ENCODE data around the gene RNF181.

RNF181 gene

DNA sequence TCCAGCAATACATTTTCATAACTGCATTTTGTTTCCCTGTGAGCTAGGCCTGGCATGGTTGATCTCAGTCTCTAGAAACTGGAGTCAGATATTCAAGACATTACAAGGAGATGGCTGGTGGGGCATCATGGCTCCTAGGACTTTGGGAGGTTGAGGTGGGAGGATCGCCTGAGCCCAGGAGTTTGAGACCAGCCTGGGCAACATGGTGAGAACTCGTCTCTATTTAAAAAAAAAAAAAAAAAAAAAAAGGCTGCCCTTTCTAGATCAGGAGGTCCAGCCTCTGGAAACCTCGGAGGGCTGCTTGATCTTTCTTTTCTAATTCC lies 18.5 kb upstream of the RNF181 start:
- H3K36me3 ChIP-seq (ENCODE audit: control insufficient read depth, insufficient read depth, low read length), result no peaks in the 10 kb centered on the region
- H3K4me3 ChIP-seq (ENCODE audit: insufficient read depth, low read depth, low read length), result no peak overlapping the region
- peaks cover 27% of the 10 kb centered on the region for H3K4me1 ChIP-seq (ENCODE audit: control insufficient read depth, insufficient read depth, low read length)
- H3K27me3 ChIP-seq (ENCODE audit: control insufficient read depth, insufficient read depth, low read length, poor library complexity, severe bottlenecking), result peaks cover 12% of the 10 kb centered on the region
- no peak overlapping the region for H3K27ac ChIP-seq (ENCODE audit: insufficient read depth, low read depth, low read length, poor library complexity, severe bottlenecking)
- no peaks in the 10 kb centered on the region for H3K9me3 ChIP-seq (ENCODE audit: control insufficient read depth, low read length)
- 61 to 70% methylated on average over 3 of the region's 3 CpGs for WGBS, 2 experiments

DNA sequence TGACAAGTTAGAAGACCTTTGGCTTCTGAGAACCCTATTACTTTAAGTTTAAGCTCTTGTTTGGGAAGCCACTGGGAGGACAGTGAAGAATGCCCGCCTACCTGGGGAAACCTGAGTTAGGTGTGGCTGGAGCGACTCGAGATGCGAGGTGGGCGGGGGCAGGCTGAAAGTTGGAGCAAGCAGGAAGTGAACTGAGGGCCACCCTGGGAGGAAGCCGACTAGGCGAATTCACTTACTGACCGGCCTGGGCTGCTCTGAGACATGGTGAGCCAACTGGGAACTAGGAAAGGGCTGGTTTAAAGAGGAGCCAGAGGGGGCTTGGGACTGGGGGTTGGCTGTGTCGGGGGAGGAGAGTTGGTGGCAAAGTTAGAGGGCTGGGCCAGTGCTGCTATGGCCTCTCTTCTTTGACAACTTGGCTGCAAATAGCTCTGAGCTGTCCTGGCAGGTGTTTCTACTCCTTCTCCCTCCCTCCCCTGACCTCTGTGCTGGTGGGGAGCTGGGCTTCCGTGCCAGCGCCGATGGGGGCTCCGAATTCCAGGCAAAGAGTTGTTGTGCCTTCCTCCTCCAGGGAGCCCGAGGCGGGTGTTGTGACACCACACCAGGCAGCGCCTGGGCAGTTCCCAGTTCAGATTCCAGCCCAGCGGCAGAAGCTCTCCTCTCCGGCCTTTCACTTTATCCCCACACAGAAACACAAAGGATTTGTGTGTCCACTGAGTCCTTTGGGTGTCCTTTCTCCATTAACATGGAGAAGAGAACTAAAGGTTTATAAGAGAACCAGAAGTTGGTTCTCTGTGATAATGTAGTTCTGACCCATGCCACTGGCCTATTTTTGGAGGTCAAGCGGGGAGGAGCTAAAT lies 17.9 kb upstream of the RNF181 start, which contains the start of gene VAMP8:
VAMP8 (plus strand) TSS at position 201 of the 857 bp plus-strand sequence; CDS start at position 262, 61 bp downstream.
- WGBS, 2 experiments, result 23 to 24% methylated on average over 19 of the region's 19 CpGs
- Histone ChIP-seq H3K4me1 (ENCODE audit: control insufficient read depth, insufficient read depth, low read length) (peaks cover 27% of the 10 kb centered on the region), H3K9me3 (ENCODE audit: control insufficient read depth, low read length) (no peaks in the 10 kb centered on the region), H3K27me3 (ENCODE audit: control insufficient read depth, insufficient read depth, low read length, poor library complexity, severe bottlenecking) (peaks cover 9% of the 10 kb centered on the region), H3K36me3 (ENCODE audit: control insufficient read depth, insufficient read depth, low read length) (no peaks in the 10 kb centered on the region), H3K4me3 (ENCODE audit: insufficient read depth, low read depth, low read length) (no peak within 1 kb of the TSS), H3K27ac (ENCODE audit: insufficient read depth, low read depth, low read length, poor library complexity, severe bottlenecking) (no peak within 1 kb of the TSS)

DNA sequence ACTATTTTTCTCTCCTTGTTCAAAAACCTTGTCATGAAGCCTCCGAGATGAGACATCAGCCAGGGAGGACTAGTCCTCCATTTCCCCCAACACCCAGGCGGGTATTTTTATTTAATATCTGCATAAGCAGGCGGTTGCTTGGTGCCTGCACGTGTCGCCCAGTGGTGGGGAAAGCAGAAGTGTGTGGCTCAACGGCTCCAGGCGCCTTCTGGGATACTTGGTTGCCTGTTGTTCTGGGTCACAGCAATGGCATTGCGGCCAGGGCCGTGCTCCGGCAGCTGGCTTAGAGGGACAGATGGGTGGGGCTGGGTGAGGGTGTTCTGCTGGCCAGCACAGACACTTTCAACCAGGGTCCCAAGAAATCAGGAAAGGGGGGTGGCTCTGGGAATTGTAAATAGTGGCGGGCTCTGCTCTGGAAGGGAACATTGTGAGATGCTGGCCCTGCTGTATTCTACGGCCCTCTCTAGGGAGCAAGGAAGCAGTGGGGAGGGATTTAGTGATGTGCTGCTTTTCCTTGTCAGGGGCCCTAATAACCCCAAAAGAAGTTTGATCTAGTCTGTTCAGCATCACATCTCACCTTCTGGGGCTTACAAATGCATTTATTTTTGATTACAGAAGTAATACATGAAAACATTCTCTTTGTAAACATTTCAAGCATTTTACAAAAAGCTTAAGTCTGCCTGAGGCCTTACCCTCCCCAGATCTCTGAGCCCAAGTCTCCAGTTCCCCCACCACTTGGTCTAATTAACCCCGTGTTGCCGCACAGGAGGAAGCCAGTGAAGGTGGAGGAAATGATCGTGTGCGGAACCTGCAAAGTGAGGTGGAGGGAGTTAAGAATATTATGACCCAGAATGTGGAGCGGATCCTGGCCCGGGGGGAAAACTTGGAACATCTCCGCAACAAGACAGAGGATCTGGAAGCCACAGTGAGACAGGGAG lies 17.0 kb upstream of the RNF181 start:
- H3K27me3 ChIP-seq (ENCODE audit: control insufficient read depth, insufficient read depth, low read length, poor library complexity, severe bottlenecking), result peaks cover 15% of the 10 kb centered on the region
- WGBS, 2 experiments, result 64 to 65% methylated on average over 19 of the region's 19 CpGs
- peak overlapping the region; percentile 39 for H3K27ac ChIP-seq (ENCODE audit: insufficient read depth, low read depth, low read length, poor library complexity, severe bottlenecking)
- H3K4me3 ChIP-seq (ENCODE audit: insufficient read depth, low read depth, low read length), result no peak overlapping the region
- peaks cover 27% of the 10 kb centered on the region for H3K4me1 ChIP-seq (ENCODE audit: control insufficient read depth, insufficient read depth, low read length)
- H3K36me3 ChIP-seq (ENCODE audit: control insufficient read depth, insufficient read depth, low read length), result no peaks in the 10 kb centered on the region
- no peaks in the 10 kb centered on the region for H3K9me3 ChIP-seq (ENCODE audit: control insufficient read depth, low read length)

DNA sequence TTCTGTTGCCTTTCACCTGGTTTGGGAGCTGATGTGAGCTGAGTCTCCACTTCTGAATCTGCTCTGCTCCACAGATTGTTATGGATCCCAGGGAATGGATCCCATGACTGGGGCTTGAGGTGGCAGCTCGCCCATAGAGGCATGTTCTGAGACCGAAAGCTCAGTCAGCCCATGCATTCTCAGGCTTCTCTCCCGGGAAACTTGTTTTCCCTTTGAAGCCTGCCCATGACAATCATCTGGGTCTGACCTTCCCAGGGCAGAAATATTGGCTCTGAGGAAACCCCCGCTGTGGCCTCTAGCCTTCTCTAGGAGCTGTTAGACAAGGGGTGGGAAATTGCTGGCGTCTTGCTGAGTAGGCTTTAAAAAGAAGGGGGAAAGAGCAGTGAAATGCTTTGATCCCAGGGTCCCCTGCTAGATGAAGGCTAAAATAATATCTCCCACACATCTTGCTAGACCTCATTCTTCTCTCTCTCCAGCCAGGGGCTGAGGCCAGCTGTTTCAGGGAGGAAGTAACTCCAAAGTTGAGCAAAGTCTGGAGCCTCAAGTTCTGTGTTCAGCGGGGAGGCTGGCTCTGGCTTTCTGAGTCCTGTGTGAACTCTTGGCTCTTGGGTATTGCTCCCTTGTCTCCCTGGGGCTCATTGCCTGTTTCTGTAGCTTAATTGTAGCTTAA lies 16.1 kb upstream of the RNF181 start:
- H3K27me3 ChIP-seq (ENCODE audit: control insufficient read depth, insufficient read depth, low read length, poor library complexity, severe bottlenecking), result peaks cover 24% of the 10 kb centered on the region
- peaks cover 27% of the 10 kb centered on the region for H3K4me1 ChIP-seq (ENCODE audit: control insufficient read depth, insufficient read depth, low read length)
- H3K27ac ChIP-seq (ENCODE audit: insufficient read depth, low read depth, low read length, poor library complexity, severe bottlenecking), result peak overlapping the region; percentile 52
- H3K36me3 ChIP-seq (ENCODE audit: control insufficient read depth, insufficient read depth, low read length), result no peaks in the 10 kb centered on the region
- 19 to 27% methylated on average over 6 of the region's 6 CpGs for WGBS, 2 experiments
- H3K4me3 ChIP-seq (ENCODE audit: insufficient read depth, low read depth, low read length), result no peak overlapping the region
- no peaks in the 10 kb centered on the region for H3K9me3 ChIP-seq (ENCODE audit: control insufficient read depth, low read length)

DNA sequence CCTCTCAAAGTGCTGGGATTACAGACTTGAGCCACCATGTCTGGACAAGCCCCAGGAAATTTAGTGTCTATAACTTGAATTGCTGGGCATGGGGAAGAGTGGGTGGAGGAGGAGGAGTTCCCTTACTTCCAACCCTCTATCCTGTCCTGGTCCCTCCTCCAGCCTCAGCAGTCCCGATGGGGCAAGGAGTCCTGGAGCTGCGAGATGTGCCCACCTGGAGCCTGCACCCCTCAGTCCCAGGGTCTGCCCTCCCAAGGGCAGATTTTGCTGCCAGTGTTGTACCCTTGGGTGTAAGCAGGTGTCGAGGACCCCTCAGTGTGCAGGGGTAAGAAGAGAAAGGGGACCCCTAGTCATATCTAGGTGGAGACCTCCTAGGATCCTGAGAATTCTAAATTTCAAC lies 15.3 kb upstream of the RNF181 start:
- peaks cover 32% of the 10 kb centered on the region for H3K27me3 ChIP-seq (ENCODE audit: control insufficient read depth, insufficient read depth, low read length, poor library complexity, severe bottlenecking)
- H3K4me1 ChIP-seq (ENCODE audit: control insufficient read depth, insufficient read depth, low read length), result peaks cover 27% of the 10 kb centered on the region
- H3K9me3 ChIP-seq (ENCODE audit: control insufficient read depth, low read length), result no peaks in the 10 kb centered on the region
- H3K27ac ChIP-seq (ENCODE audit: insufficient read depth, low read depth, low read length, poor library complexity, severe bottlenecking), result no peak overlapping the region
- no peaks in the 10 kb centered on the region for H3K36me3 ChIP-seq (ENCODE audit: control insufficient read depth, insufficient read depth, low read length)
- no peak overlapping the region for H3K4me3 ChIP-seq (ENCODE audit: insufficient read depth, low read depth, low read length)
- 85 to 90% methylated on average over 3 of the region's 3 CpGs for WGBS, 2 experiments

DNA sequence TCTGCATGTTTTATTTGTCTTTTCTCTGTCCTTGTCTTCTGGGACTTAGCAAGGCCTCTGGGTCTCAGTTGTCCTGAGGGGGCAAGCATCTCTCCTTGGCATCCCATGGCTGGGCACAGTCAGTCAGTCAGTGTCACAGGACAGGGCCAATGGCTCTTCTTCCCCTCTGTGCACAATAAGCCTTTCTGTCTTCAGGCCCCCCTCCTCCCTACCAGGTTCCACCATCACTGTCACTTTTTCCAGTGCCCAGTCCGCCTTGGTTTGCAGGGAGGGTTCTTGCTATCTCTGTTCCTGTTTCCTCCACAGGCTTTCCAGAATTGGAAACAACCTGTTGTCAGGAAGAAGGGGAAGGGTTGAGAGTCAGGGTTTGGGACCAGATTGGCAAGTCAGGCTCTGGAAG lies 13.1 kb upstream of the RNF181 start:
- Histone ChIP-seq H3K27me3 (ENCODE audit: control insufficient read depth, insufficient read depth, low read length, poor library complexity, severe bottlenecking) (peaks cover 39% of the 10 kb centered on the region), H3K4me3 (ENCODE audit: insufficient read depth, low read depth, low read length) (no peak overlapping the region), H3K27ac (ENCODE audit: insufficient read depth, low read depth, low read length, poor library complexity, severe bottlenecking) (no peak overlapping the region), H3K36me3 (ENCODE audit: control insufficient read depth, insufficient read depth, low read length) (no peaks in the 10 kb centered on the region), H3K4me1 (ENCODE audit: control insufficient read depth, insufficient read depth, low read length) (peaks cover 27% of the 10 kb centered on the region), H3K9me3 (ENCODE audit: control insufficient read depth, low read length) (no peaks in the 10 kb centered on the region)
- WGBS, 2 experiments, result 85 to 91% methylated on average over 1 of the region's 1 CpG

DNA sequence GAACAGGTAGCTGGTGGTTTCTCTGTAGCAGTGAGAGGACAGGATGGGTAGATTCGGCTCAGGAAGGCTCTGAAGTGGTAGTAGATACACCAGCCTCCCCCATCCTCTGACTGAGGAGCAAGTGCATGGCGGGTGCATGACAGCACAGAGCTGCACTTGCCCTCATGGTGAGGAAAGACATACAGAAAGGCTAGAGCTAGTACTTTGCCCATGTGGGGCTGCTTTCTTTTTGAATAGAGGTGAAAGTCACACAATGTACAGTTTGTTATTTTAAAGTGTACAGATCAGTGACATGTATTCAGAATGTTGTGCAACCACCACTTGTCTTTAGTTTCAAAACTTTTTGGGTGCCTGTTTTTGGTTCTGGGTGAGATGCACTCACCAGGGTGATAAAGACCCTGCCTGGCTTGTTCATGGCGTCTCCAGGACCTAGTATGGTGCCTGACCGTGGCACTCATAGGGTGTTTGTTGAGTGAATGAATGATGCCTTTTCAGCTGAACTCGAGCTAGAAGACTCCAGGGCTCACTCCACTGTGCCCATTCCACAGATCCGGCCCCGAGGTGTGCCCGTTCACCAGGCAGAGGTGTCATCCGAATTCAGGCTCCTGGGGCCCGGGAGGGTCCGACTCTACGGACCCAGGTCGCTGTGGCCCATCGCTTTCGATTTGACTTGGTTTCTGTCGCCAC lies 11.7 kb upstream of the RNF181 start:
- Histone ChIP-seq H3K4me1 (ENCODE audit: control insufficient read depth, insufficient read depth, low read length) (peaks cover 15% of the 10 kb centered on the region), H3K9me3 (ENCODE audit: control insufficient read depth, low read length) (no peaks in the 10 kb centered on the region), H3K27ac (ENCODE audit: insufficient read depth, low read depth, low read length, poor library complexity, severe bottlenecking) (no peak overlapping the region), H3K36me3 (ENCODE audit: control insufficient read depth, insufficient read depth, low read length) (no peaks in the 10 kb centered on the region), H3K27me3 (ENCODE audit: control insufficient read depth, insufficient read depth, low read length, poor library complexity, severe bottlenecking) (peaks cover 35% of the 10 kb centered on the region), H3K4me3 (ENCODE audit: insufficient read depth, low read depth, low read length) (no peak overlapping the region)
- WGBS, 2 experiments, result 70 to 72% methylated on average over 16 of the region's 16 CpGs

DNA sequence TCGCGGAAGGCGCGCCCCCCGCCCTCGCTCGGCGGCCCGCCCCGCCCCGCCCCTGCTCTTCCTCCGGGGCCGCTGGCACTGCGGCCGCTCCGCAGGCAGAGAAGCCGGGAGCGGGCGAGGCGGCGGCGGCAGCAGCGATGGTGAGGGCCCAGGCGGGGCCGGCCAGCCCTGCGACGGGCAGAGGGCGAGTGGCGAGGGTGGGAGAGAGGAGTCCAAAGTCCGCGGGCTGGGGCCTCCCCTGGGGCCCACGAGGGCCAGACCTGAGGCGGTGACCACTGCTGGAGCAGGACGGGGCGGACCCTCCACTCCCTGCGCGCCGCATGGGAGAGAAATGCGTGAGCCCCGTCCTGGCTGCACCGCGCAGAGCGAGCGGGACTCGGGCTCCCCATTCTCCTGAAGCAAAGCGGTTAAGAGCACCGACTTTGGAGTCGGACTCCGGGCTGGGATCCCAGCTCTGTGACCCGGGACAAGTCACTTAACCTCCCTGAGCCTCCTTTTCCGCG lies 11.1 kb upstream of the RNF181 start, which contains the start of gene VAMP5:
VAMP5 (plus strand) TSS at position 78 of the 503 bp plus-strand sequence; CDS start at position 138, 60 bp downstream.
- peak within 1 kb of the TSS; percentile 10 for H3K4me3 ChIP-seq (ENCODE audit: insufficient read depth, low read depth, low read length)
- H3K36me3 ChIP-seq (ENCODE audit: control insufficient read depth, insufficient read depth, low read length), result no peaks in the 10 kb centered on the region
- WGBS, 2 experiments, result 52 to 54% methylated on average over 52 of the region's 52 CpGs
- no peak within 1 kb of the TSS for H3K27ac ChIP-seq (ENCODE audit: insufficient read depth, low read depth, low read length, poor library complexity, severe bottlenecking)
- peaks cover 35% of the 10 kb centered on the region for H3K27me3 ChIP-seq (ENCODE audit: control insufficient read depth, insufficient read depth, low read length, poor library complexity, severe bottlenecking)
- peaks cover 9% of the 10 kb centered on the region for H3K4me1 ChIP-seq (ENCODE audit: control insufficient read depth, insufficient read depth, low read length)
- no peaks in the 10 kb centered on the region for H3K9me3 ChIP-seq (ENCODE audit: control insufficient read depth, low read length)
